Measurements from ENCODE around the gene TGFBR1.

DNA sequence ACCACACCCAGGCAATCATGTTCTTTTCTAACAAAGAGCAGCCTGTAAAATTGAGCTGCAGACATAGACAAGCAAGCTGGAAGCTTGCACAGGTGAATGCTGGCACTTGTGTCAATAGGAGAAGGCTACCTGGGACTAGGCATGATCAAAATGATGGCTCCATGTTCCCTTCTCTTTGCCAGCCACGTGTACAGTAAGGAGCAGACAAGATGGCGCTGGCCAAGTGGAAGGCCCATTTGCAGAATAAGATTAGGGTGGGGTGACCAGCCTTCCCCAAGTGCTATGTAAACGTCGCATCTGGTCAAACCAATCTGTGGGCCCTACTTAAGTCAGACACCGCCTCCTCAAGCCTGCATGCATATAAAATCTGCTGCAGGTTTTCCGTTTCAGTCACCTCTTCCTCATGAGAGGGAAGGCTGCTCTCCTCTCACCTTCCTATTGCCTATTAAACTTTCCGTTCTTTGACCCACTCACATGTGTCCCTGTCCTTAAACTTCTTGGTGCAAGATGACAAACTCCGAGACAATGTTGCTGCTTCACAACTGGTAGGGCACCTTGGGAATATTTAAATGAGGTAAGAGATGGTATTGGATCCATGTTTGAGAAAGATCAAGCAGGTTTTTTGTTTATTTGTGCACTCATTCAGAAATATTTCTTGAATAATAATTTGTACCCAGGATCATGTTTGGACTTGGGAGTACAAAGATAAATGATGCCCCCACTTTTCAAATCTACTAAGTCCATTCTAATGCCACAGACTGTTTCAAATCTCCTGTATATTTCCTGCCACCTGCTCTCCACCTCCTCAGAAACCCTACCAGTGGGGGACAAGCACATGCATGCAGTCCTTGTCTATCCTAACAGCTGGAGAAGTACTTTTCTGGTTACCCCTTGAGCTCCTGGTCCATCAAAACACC lies 30.7 kb upstream of the TGFBR1 start:
- TF ChIP-seq, protein P1, sequence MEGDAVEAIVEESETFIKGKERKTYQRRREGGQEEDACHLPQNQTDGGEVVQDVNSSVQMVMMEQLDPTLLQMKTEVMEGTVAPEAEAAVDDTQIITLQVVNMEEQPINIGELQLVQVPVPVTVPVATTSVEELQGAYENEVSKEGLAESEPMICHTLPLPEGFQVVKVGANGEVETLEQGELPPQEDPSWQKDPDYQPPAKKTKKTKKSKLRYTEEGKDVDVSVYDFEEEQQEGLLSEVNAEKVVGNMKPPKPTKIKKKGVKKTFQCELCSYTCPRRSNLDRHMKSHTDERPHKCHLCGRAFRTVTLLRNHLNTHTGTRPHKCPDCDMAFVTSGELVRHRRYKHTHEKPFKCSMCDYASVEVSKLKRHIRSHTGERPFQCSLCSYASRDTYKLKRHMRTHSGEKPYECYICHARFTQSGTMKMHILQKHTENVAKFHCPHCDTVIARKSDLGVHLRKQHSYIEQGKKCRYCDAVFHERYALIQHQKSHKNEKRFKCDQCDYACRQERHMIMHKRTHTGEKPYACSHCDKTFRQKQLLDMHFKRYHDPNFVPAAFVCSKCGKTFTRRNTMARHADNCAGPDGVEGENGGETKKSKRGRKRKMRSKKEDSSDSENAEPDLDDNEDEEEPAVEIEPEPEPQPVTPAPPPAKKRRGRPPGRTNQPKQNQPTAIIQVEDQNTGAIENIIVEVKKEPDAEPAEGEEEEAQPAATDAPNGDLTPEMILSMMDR (IDR thresholded peaks at IDR 0.05; ENCODE audit: low read length) = no peak
- no peak for TF ChIP-seq EZH2 (optimal IDR thresholded peaks at IDR 0.05; ENCODE audit: low read depth, low read length)

Data from MM.1S (cell line).